GM12878 (cell line): ENCODE measurements around the gene TSPAN16.

Experiments used
- CEBPB ChIP-seq, 2 experiments: fragments of 150-350 bp in 1 of 2; IDR thresholded peaks; 2 replicates each; pipeline ENCODE4 v1.6.1; 2012 to 2014; ENCODE audit warnings: low read depth in 2 of 2, low read length in 2 of 2, borderline replicate concordance in 1 of 2, inconsistent platforms in 1 of 2
- CREB1 ChIP-seq: IDR thresholded peaks from 2 replicates; pipeline ENCODE4 v1.6.1; 2012; ENCODE audit warnings: low read depth, mild to moderate bottlenecking, inconsistent platforms
- CTCF ChIP-seq, 3 experiments: IDR thresholded peaks in 2 of 3; conservative IDR thresholded peaks in 1 of 3; 2 replicates each; pipeline ENCODE4 v1.5.1; 2011; ENCODE audit warnings: low read depth in 3 of 3, low read length in 3 of 3, mild to moderate bottlenecking in 3 of 3, control low read depth in 2 of 3, moderate library complexity in 2 of 3, inconsistent platforms in 1 of 3, mixed read lengths in 1 of 3; ENCODE audit not compliant: control insufficient read depth in 2 of 3, insufficient read depth in 1 of 3; ENCODE audit errors: extremely low read depth in 1 of 3
- CUX1 ChIP-seq: IDR thresholded peaks from 2 replicates; pipeline ENCODE4 v1.6.1; 2012; ENCODE audit warnings: improper control_type of control experiment, low read depth, low read length; ENCODE audit not compliant: insufficient replicate concordance
- PAX8 ChIP-seq: fragments of 450-650 bp; IDR thresholded peaks from 2 replicates; pipeline ENCODE4 v1.6.1; 2017; ENCODE audit warnings: mild to moderate bottlenecking, moderate library complexity
- SUPT20H ChIP-seq: IDR thresholded peaks from 2 replicates; pipeline ENCODE4 v1.6.1; 2011; ENCODE audit warnings: low read depth, mild to moderate bottlenecking, low read length, moderate library complexity, borderline replicate concordance; ENCODE audit not compliant: control insufficient read depth
- SUZ12 ChIP-seq: fragments of 200-600 bp; sonication (generic); IDR thresholded peaks from one replicate; pipeline ENCODE4 v1.6.1; 2018; ENCODE audit warnings: antibody characterized with exemption, mild to moderate bottlenecking; ENCODE audit not compliant: unreplicated experiment
- TBL1XR1 ChIP-seq: IDR thresholded peaks from 2 replicates; pipeline ENCODE4 v1.6.1; 2012; ENCODE audit warnings: low read depth, low read length, improper control_type of control experiment
- ZNF274 ChIP-seq: IDR thresholded peaks from one replicate; pipeline ENCODE4 v1.8.0; 2011; ENCODE audit not compliant: insufficient read length, insufficient read depth

GRCh38 chr19:11338121-11338520 is 42.2 kb downstream of the TSPAN16 start:
- TF ChIP-seq CUX1 = no peak
- TF ChIP-seq SUPT20H = no peak
- TF ChIP-seq PAX8 = no peak
- no peak for TF ChIP-seq CTCF (IDR thresholded peaks at IDR 0.05 in 2 of 3, conservative IDR thresholded peaks at IDR 0.05 in 1 of 3; ENCODE audit: control insufficient read depth in 2 of 3, extremely low read depth in 1 of 3, insufficient read depth in 1 of 3, low read depth in 3 of 3, low read length in 3 of 3)
- TF ChIP-seq SUZ12 = no peak
- no peak for TF ChIP-seq ZNF274
- no peak for TF ChIP-seq CEBPB (IDR thresholded peaks at IDR 0.05; ENCODE audit: borderline replicate concordance in 1 of 2, low read depth in 2 of 2, low read length in 2 of 2)
- no peak for TF ChIP-seq TBL1XR1
- TF ChIP-seq CREB1 = no peak
